Measurements from ENCODE around the gene RAB11A. TPM values are rescaled to one million over a fixed set of nuclear protein-coding genes. Genes with fewer than 3 reads are reported as not detected.

Gene RAB11A
- polyA plus RNA-seq, 1 of the 3 experiments (the other 2 are of a cell fraction): 352 TPM

- Histone ChIP-seq H3K4me2 (no peak overlapping the region), H3K4me1 (ENCODE audit: control insufficient read depth in 1 of 2, insufficient read depth in 2 of 2, low read depth in 1 of 2, low read length in 1 of 2) (no peaks in the 10 kb centered on the region; a peak in 1 of 4 replicates), H3K27ac (ENCODE audit: low read depth in 2 of 2, low read length in 1 of 2) (no peak overlapping the region), H3K36me3 (replicated peaks in 1 of 2; ENCODE audit: control insufficient read depth in 1 of 2, insufficient read depth in 2 of 2, low read length in 1 of 2) (no peaks in the 10 kb centered on the region), H2AFZ (ENCODE audit: low read depth) (peak overlapping the region; percentile 74; the same call in 1 of the 2 replicates), H3K4me3 (ENCODE audit: low read depth in 2 of 2, low read length in 1 of 2) (no peak overlapping the region), H3K9me3 (no peaks in the 10 kb centered on the region), H3F3A (replicated peaks; ENCODE audit: insufficient read depth) (no peaks in the 10 kb centered on the region), H3K9ac (no peak overlapping the region), H3K9me2 (no peaks in the 10 kb centered on the region), H3K79me2 (ENCODE audit: insufficient read depth) (no peaks in the 10 kb centered on the region), H4K20me1 (ENCODE audit: insufficient read depth) (no peaks in the 10 kb centered on the region), H3K27me3 (ENCODE audit: insufficient read depth) (no peaks in the 10 kb centered on the region)
- 27% methylated on average over 1 of the region's 1 CpG for WGBS (ENCODE audit: low lambda C conversion rate)
- ChIA-PET POLR2A (no interaction called here), CTCF (interaction anchor here (0.7 to 1.7 kb wide), 13 partner anchors 10 to 429 kb away, joined by 3 to 6 read pairs (median 3); no protein-coding TSS in a partner anchor)
- peak; percentile 72 for DNase-seq
- TF ChIP-seq RXRA (IDR thresholded peaks at IDR 0.05; ENCODE audit: borderline replicate concordance, low read depth) (no peak), CTCF (IDR thresholded peaks at IDR 0.05) (peak; percentile 71), MAX (IDR thresholded peaks at IDR 0.05; ENCODE audit: low read depth) (peak; percentile 90), MXI1 (IDR thresholded peaks at IDR 0.05; ENCODE audit: low read depth, low read length) (peak; percentile 66; the same call in 1 of the 2 replicates), RAD21 (IDR thresholded peaks at IDR 0.05; ENCODE audit: low read length) (peak; percentile 31; the same call in 1 of the 2 replicates)
Observed at GRCh38 chr15:65862682-65863081, 6.6 kb upstream of the RAB11A start.

- DNase-seq: no peak
- no peaks in the 10 kb centered on the region for H3K9me3 ChIP-seq
- ChIA-PET POLR2A (no interaction called here), CTCF (interaction anchor here (0.7 to 1.7 kb wide), 12 partner anchors 10 to 429 kb away, joined by 3 to 6 read pairs (median 4); no protein-coding TSS in a partner anchor)
- H3K27me3 ChIP-seq (ENCODE audit: insufficient read depth): no peaks in the 10 kb centered on the region
- no peak overlapping the region for H3K4me3 ChIP-seq (ENCODE audit: low read depth in 2 of 2, low read length in 1 of 2)
- H3K79me2 ChIP-seq (ENCODE audit: insufficient read depth): no peaks in the 10 kb centered on the region
- H2AFZ ChIP-seq (ENCODE audit: low read depth): peak overlapping the region; percentile 74; the same call in 1 of the 2 replicates
- TF ChIP-seq RXRA (IDR thresholded peaks at IDR 0.05; ENCODE audit: borderline replicate concordance, low read depth): no peak
- no peak for TF ChIP-seq TCF12 (IDR thresholded peaks at IDR 0.05)
- no peak for TF ChIP-seq ELF1 (IDR thresholded peaks at IDR 0.05)
- TF ChIP-seq RCOR1 (IDR thresholded peaks at IDR 0.05; ENCODE audit: low read length): no peak
- TF ChIP-seq TAF1 (IDR thresholded peaks at IDR 0.05; ENCODE audit: borderline replicate concordance, low read depth, low read length): no peak
- no peak for TF ChIP-seq MEF2A (IDR thresholded peaks at IDR 0.05; ENCODE audit: borderline replicate concordance, low read depth)
- no peak for TF ChIP-seq REST (IDR thresholded peaks at IDR 0.05; ENCODE audit: low read depth, low read length)
- TF ChIP-seq CTCF (IDR thresholded peaks at IDR 0.05): no peak
- TF ChIP-seq JUND (IDR thresholded peaks at IDR 0.05): no peak
- no peaks in the 10 kb centered on the region for H4K20me1 ChIP-seq (ENCODE audit: insufficient read depth)
- WGBS (ENCODE audit: low lambda C conversion rate): 94% methylated on average over 6 of the region's 6 CpGs
- H3K4me1 ChIP-seq (ENCODE audit: control insufficient read depth in 1 of 2, insufficient read depth in 2 of 2, low read depth in 1 of 2, low read length in 1 of 2): no peaks in the 10 kb centered on the region; a peak in 1 of 4 replicates
- no peak overlapping the region for H3K4me2 ChIP-seq
- no peaks in the 10 kb centered on the region for H3F3A ChIP-seq (replicated peaks; ENCODE audit: insufficient read depth)
- no peak overlapping the region for H3K27ac ChIP-seq (ENCODE audit: low read depth in 2 of 2, low read length in 1 of 2)
- no peaks in the 10 kb centered on the region for H3K36me3 ChIP-seq (replicated peaks in 1 of 2; ENCODE audit: control insufficient read depth in 1 of 2, insufficient read depth in 2 of 2, low read length in 1 of 2)
- H3K9ac ChIP-seq: no peak overlapping the region
- no peaks in the 10 kb centered on the region for H3K9me2 ChIP-seq
Observed at GRCh38 chr15:65863106-65863505, 6.2 kb upstream of the RAB11A start.
